Measurements from ENCODE around the gene TRIOBP. TPM values are rescaled to one million over a fixed set of nuclear protein-coding genes. Genes with fewer than 3 reads are reported as not detected.

Gene TRIOBP
- total and polyA plus RNA-seq, 7 experiments from 2014 or later: 6.7 to 43.0 (median 22.9) TPM

- H3K27ac Mint-ChIP-seq: peak overlapping the region in 4 of 9 donors; percentile 5 to 52 (median 19)
- H3K9me3 Mint-ChIP-seq: peaks cover 0 to 2% (median 0%) of the 10 kb centered on the region in 11 donors
- peaks cover 10 to 32% of the 10 kb centered on the region in 2 donors for H3K4me1 ChIP-seq (ENCODE audit: control insufficient read depth in 2 of 2, insufficient read depth in 2 of 2, low read length in 2 of 2)
- no peaks in the 10 kb centered on the region for H3K36me3 ChIP-seq (ENCODE audit: control insufficient read depth in 2 of 3, insufficient read depth in 3 of 3, low read length in 3 of 3)
- peaks cover 0 to 19% of the 10 kb centered on the region in 2 donors for H3K27me3 ChIP-seq (ENCODE audit: control insufficient read depth in 2 of 2, insufficient read depth in 2 of 2, low read length in 2 of 2)
- ATAC-seq (no peak), DNase-seq (no peak)
- H3K27me3 Mint-ChIP-seq: peaks cover 4 to 50% (median 26%) of the 10 kb centered on the region in 5 donors
- intact Hi-C loops (cut with micrococcal nuclease): loop anchor here (10.0 kb wide), 3 partner anchors 118 to 382 kb away; partner anchors contain the start of genes NOL12 (in 1 of the 2) and PLA2G6 (in 1 of the 2)
- H3K4me3 ChIP-seq (ENCODE audit: low read length): peak overlapping the region; percentile 64
- CTCF ChIA-PET: no interaction called here
- peaks cover 0 to 5% (median 0%) of the 10 kb centered on the region in 5 donors for H3K36me3 Mint-ChIP-seq
- peaks cover 15 to 45% (median 43%) of the 10 kb centered on the region in 7 donors for H3K4me1 Mint-ChIP-seq
- no peaks in the 10 kb centered on the region for H3K9me3 ChIP-seq (ENCODE audit: control insufficient read depth in 2 of 3, low read length in 3 of 3)
- no peak overlapping the region for H3K27ac ChIP-seq (ENCODE audit: low read depth, low read length)
- POLR2A ChIA-PET: interaction anchor here (1.4 kb wide), 1 partner anchor 133 kb away, joined by 3 read pairs; no protein-coding TSS in a partner anchor
- peak overlapping the region; percentile 54 to 85 (median 78) for H3K4me3 Mint-ChIP-seq
These were observed 106.4 kb downstream of the TRIOBP start for GRCh38 chr22:37803195-37803638.

- H3K4me3 Mint-ChIP-seq: peak overlapping the region; percentile 44 to 85 (median 76)
- Histone ChIP-seq H3K27me3 (ENCODE audit: control insufficient read depth in 2 of 2, insufficient read depth in 2 of 2, low read length in 2 of 2) (peaks cover 0 to 20% of the 10 kb centered on the region in 2 donors), H3K4me1 (ENCODE audit: control insufficient read depth in 2 of 2, insufficient read depth in 2 of 2, low read length in 2 of 2) (peaks cover 14 to 32% of the 10 kb centered on the region in 2 donors), H3K27ac (ENCODE audit: low read depth, low read length) (no peak overlapping the region), H3K9me3 (ENCODE audit: control insufficient read depth in 2 of 3, low read length in 3 of 3) (no peaks in the 10 kb centered on the region), H3K36me3 (ENCODE audit: control insufficient read depth in 2 of 3, insufficient read depth in 3 of 3, low read length in 3 of 3) (no peaks in the 10 kb centered on the region), H3K4me3 (ENCODE audit: low read length) (no peak overlapping the region)
- peaks cover 4 to 51% (median 28%) of the 10 kb centered on the region in 5 donors for H3K27me3 Mint-ChIP-seq
- peaks cover 15 to 50% (median 45%) of the 10 kb centered on the region in 7 donors for H3K4me1 Mint-ChIP-seq
- ATAC-seq (no peak), DNase-seq (no peak)
- peak overlapping the region in 6 of 9 donors; percentile 36 to 84 (median 52) for H3K27ac Mint-ChIP-seq
- peaks cover 0 to 2% (median 0%) of the 10 kb centered on the region in 11 donors for H3K9me3 Mint-ChIP-seq
- ChIA-PET POLR2A (no interaction called here), CTCF (no interaction called here)
- intact Hi-C loops (cut with micrococcal nuclease): loop anchor here (10.0 kb wide), 3 partner anchors 119 to 381 kb away; partner anchors contain the start of genes NOL12 (in 1 of the 2) and PLA2G6 (in 1 of the 2)
- H3K36me3 Mint-ChIP-seq: peaks cover 0 to 5% (median 0%) of the 10 kb centered on the region in 5 donors
These were observed 106.9 kb downstream of the TRIOBP start for GRCh38 chr22:37803639-37804351.

GRCh38 chr22:37804352-37804880 is 107.6 kb downstream of the TRIOBP start:
- DNase-seq: peak in 2 of 9 donors; percentile 9 to 40
- Histone ChIP-seq H3K4me1 (ENCODE audit: control insufficient read depth in 2 of 2, insufficient read depth in 2 of 2, low read length in 2 of 2) (peaks cover 14 to 32% of the 10 kb centered on the region in 2 donors), H3K4me3 (ENCODE audit: low read length) (no peak overlapping the region), H3K27me3 (ENCODE audit: control insufficient read depth in 2 of 2, insufficient read depth in 2 of 2, low read length in 2 of 2) (peaks cover 0 to 20% of the 10 kb centered on the region in 2 donors), H3K9me3 (ENCODE audit: control insufficient read depth in 2 of 3, low read length in 3 of 3) (no peaks in the 10 kb centered on the region), H3K27ac (ENCODE audit: low read depth, low read length) (peak overlapping the region; percentile 44), H3K36me3 (ENCODE audit: control insufficient read depth in 2 of 3, insufficient read depth in 3 of 3, low read length in 3 of 3) (no peaks in the 10 kb centered on the region)
- intact Hi-C loops (cut with micrococcal nuclease): loop anchor here (10.0 kb wide), 3 partner anchors 120 to 380 kb away; partner anchors contain the start of genes NOL12 (in 1 of the 2) and PLA2G6 (in 1 of the 2)
- ATAC-seq: no peak
- H3K27ac Mint-ChIP-seq: peak overlapping the region in 5 of 9 donors; percentile 48 to 84 (median 53)
- peaks cover 0 to 5% (median 0%) of the 10 kb centered on the region in 5 donors for H3K36me3 Mint-ChIP-seq
- peaks cover 15 to 56% (median 46%) of the 10 kb centered on the region in 7 donors for H3K4me1 Mint-ChIP-seq
- peaks cover 0 to 2% (median 0%) of the 10 kb centered on the region in 11 donors for H3K9me3 Mint-ChIP-seq
- ChIA-PET CTCF (no interaction called here), POLR2A (interaction anchor here (0.9 kb wide), 1 partner anchor 469 kb away, joined by 3 read pairs; no protein-coding TSS in a partner anchor)
- peak overlapping the region; percentile 44 to 85 (median 75) for H3K4me3 Mint-ChIP-seq
- peaks cover 4 to 51% (median 28%) of the 10 kb centered on the region in 5 donors for H3K27me3 Mint-ChIP-seq

GRCh38 chr22:37804881-37805809 is 108.3 kb downstream of the TRIOBP start:
- Histone ChIP-seq H3K4me1 (ENCODE audit: control insufficient read depth in 2 of 2, insufficient read depth in 2 of 2, low read length in 2 of 2) (peaks cover 14 to 32% of the 10 kb centered on the region in 2 donors), H3K36me3 (ENCODE audit: control insufficient read depth in 2 of 3, insufficient read depth in 3 of 3, low read length in 3 of 3) (no peaks in the 10 kb centered on the region), H3K27ac (ENCODE audit: low read depth, low read length) (peak overlapping the region; percentile 61), H3K9me3 (ENCODE audit: control insufficient read depth in 2 of 3, low read length in 3 of 3) (no peaks in the 10 kb centered on the region), H3K27me3 (ENCODE audit: control insufficient read depth in 2 of 2, insufficient read depth in 2 of 2, low read length in 2 of 2) (peaks cover 0 to 20% of the 10 kb centered on the region in 2 donors), H3K4me3 (ENCODE audit: low read length) (peak overlapping the region; percentile 52)
- Mint-ChIP-seq H3K4me1 (peaks cover 15 to 56% (median 48%) of the 10 kb centered on the region in 7 donors), H3K27ac (peak overlapping the region in 8 of 9 donors; percentile 30 to 78 (median 60)), H3K9me3 (peaks cover 0 to 2% (median 0%) of the 10 kb centered on the region in 11 donors), H3K4me3 (peak overlapping the region; percentile 67 to 90 (median 80)), H3K27me3 (peaks cover 4 to 50% (median 27%) of the 10 kb centered on the region in 5 donors), H3K36me3 (peaks cover 0 to 5% (median 0%) of the 10 kb centered on the region in 5 donors)
- ATAC-seq: peak; percentile 49
- intact Hi-C loops (cut with micrococcal nuclease): loop anchor here (5.0 to 10.0 kb wide), 8 partner anchors 42 to 987 kb away; partner anchors contain the start of genes C22orf23 (in 1 of the 2), DNAL4 (in 1 of the 2), EIF3L (in 1 of the 2) and LGALS1 (in 1 of the 2)
- DNase-seq: peak; percentile 43 to 93 (median 65)
- POLR2A ChIA-PET: interaction anchor here (0.9 kb wide), 1 partner anchor 469 kb away, joined by 3 read pairs; no protein-coding TSS in a partner anchor
- CTCF ChIA-PET: interaction anchor here (0.6 kb wide), 1 partner anchor 30 kb away, joined by 3 read pairs; no protein-coding TSS in a partner anchor

- ATAC-seq (no peak), DNase-seq (no peak)
- peaks cover 0 to 21% of the 10 kb centered on the region in 2 donors for H3K27me3 ChIP-seq (ENCODE audit: control insufficient read depth in 2 of 2, insufficient read depth in 2 of 2, low read length in 2 of 2)
- Mint-ChIP-seq H3K4me1 (peaks cover 15 to 56% (median 48%) of the 10 kb centered on the region in 7 donors), H3K4me3 (peak overlapping the region; percentile 57 to 90 (median 79)), H3K27me3 (peaks cover 4 to 45% (median 24%) of the 10 kb centered on the region in 5 donors), H3K36me3 (peaks cover 0 to 5% (median 0%) of the 10 kb centered on the region in 5 donors), H3K9me3 (peaks cover 0 to 2% (median 0%) of the 10 kb centered on the region in 11 donors), H3K27ac (peak overlapping the region in 7 of 9 donors; percentile 47 to 78 (median 70))
- intact Hi-C loops (cut with micrococcal nuclease): loop anchor here (2.0 to 10.0 kb wide), 10 partner anchors 41 to 986 kb away; partner anchors contain the start of genes C22orf23 (in 1 of the 2), DNAL4 (in 1 of the 2), EIF3L (in 1 of the 2) and GGA1 (in 1 of the 2)
- H3K36me3 ChIP-seq (ENCODE audit: control insufficient read depth in 2 of 3, insufficient read depth in 3 of 3, low read length in 3 of 3): no peaks in the 10 kb centered on the region
- CTCF ChIA-PET: interaction anchor here (0.6 kb wide), 1 partner anchor 29 kb away, joined by 3 read pairs; no protein-coding TSS in a partner anchor
- POLR2A ChIA-PET: no interaction called here
- no peaks in the 10 kb centered on the region for H3K9me3 ChIP-seq (ENCODE audit: control insufficient read depth in 2 of 3, low read length in 3 of 3)
- H3K4me1 ChIP-seq (ENCODE audit: control insufficient read depth in 2 of 2, insufficient read depth in 2 of 2, low read length in 2 of 2): peaks cover 14 to 32% of the 10 kb centered on the region in 2 donors
- no peak overlapping the region for H3K27ac ChIP-seq (ENCODE audit: low read depth, low read length)
- H3K4me3 ChIP-seq (ENCODE audit: low read length): peak overlapping the region; percentile 52
These were observed 109.0 kb downstream of the TRIOBP start for GRCh38 chr22:37805810-37806277.
